GM18526 (cell line): ENCODE results near the gene CMPK2.

Experiments used
- POLR2A ChIP-seq: IDR thresholded peaks from 3 replicates; pipeline ENCODE4 v1.6.1; 2011; ENCODE audit not compliant: insufficient read length; ENCODE audit errors: extremely low read depth

Gene CMPK2

GRCh38 chr2:6828299-6828584 is 37.5 kb downstream of the CMPK2 start:
- TF ChIP-seq POLR2A: no peak

- no peak for TF ChIP-seq POLR2A
Measured at GRCh38 chr2:6827566-6828298, 38.0 kb downstream of the CMPK2 start.

GRCh38 chr2:6826081-6826913 is 39.4 kb downstream of the CMPK2 start:
- TF ChIP-seq POLR2A: no peak

GRCh38 chr2:6824962-6825361 is 40.7 kb downstream of the CMPK2 start:
- TF ChIP-seq POLR2A: no peak

- no peak for TF ChIP-seq POLR2A
Measured at GRCh38 chr2:6823111-6823510, 42.6 kb downstream of the CMPK2 start.

- TF ChIP-seq POLR2A: no peak
Measured at GRCh38 chr2:6822406-6822805, 43.3 kb downstream of the CMPK2 start.

- no peak for TF ChIP-seq POLR2A
Measured at GRCh38 chr2:6820903-6821584, 44.7 kb downstream of the CMPK2 start.

GRCh38 chr2:6820236-6820635 is 45.5 kb downstream of the CMPK2 start:
- no peak for TF ChIP-seq POLR2A

GRCh38 chr2:6819668-6820067 is 46.0 kb downstream of the CMPK2 start:
- TF ChIP-seq POLR2A: no peak

GRCh38 chr2:6818012-6818411 is 47.7 kb downstream of the CMPK2 start:
- no peak for TF ChIP-seq POLR2A

- no peak for TF ChIP-seq POLR2A
Measured at GRCh38 chr2:6814869-6815268, 50.8 kb downstream of the CMPK2 start.

- TF ChIP-seq POLR2A: no peak
Measured at GRCh38 chr2:6814312-6814711, 51.4 kb downstream of the CMPK2 start.

GRCh38 chr2:6813573-6813972 is 52.1 kb downstream of the CMPK2 start:
- TF ChIP-seq POLR2A: no peak

- no peak for TF ChIP-seq POLR2A
Measured at GRCh38 chr2:6812857-6813530, 52.7 kb downstream of the CMPK2 start.

- TF ChIP-seq POLR2A: no peak
Measured at GRCh38 chr2:6810961-6811360, 54.7 kb downstream of the CMPK2 start.
